ENCODE results near the gene GATA1. TPM values are rescaled to one million over a fixed set of nuclear protein-coding genes. Genes with fewer than 3 reads are reported as not detected.

GATA1 gene
- total RNA-seq: not detected in 2 replicates

DNA sequence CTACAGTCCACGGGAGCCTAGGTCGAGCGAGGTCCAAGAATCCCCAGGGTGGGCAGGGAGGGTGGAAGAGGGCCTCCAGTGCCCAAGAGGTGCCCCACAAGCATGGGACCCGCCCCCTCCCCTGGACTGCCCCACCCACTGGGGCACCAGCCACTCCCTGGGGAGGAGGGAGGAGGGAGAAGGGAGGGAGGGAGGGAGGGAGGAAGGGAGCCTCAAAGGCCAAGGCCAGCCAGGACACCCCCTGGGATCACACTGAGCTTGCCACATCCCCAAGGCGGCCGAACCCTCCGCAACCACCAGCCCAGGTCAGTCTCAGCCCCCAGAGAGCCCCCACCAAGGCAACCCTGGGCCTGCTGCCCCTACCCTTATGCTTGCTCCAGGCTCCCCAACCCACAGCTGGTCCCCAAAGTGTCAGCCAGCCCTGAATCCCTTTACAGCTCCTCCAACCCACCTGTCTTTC is at the start of gene GATA1:
TSS of gene GATA1 (plus strand) at position 250 of the 460 bp plus-strand sequence. CDS start 4,520 bp downstream, outside the sequence.

DNA sequence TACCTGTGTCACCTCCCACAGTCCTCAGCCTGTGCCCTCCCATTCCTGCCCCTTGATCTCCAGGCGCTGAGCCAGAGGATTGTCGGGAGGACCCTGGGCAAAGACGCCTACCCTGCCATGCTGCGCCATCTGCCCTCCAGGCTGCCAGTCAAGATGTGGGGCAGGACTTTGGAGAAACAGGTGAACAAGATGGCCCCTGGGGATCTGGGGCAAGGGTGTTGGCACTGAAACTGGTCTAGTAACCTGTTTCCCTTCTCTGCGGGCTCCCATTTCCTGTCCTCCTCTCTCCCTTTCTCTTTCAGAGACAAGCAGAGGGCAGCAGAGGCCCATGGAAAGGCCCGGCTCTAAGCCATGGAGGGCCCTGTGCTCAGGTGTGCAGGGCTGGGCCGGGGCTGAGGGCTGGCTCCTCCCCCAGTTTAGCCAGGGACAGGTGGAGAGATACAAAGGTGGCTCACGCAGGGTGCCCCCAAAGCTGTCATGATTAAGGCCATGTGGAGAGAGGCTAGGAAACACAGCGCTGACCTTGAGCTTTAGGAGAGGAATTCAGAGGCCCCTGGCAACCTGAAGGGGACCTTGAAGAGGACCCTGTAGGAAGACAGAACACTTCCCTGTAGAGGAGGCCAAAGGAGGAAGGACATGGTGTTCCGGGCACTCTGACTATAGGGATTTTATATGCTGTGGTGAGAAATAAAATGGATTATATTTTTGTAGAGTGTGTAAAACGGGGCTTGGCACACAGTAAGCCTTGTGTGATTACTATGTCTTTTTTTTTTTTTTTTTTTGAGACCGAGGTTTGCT is 24.5 kb upstream of the GATA1 start, which contains the start of gene GLOD5:
TSS of gene GLOD5 (plus strand) at position 74 of the 798 bp plus-strand sequence. CDS start at position 118, 44 bp downstream.

DNA sequence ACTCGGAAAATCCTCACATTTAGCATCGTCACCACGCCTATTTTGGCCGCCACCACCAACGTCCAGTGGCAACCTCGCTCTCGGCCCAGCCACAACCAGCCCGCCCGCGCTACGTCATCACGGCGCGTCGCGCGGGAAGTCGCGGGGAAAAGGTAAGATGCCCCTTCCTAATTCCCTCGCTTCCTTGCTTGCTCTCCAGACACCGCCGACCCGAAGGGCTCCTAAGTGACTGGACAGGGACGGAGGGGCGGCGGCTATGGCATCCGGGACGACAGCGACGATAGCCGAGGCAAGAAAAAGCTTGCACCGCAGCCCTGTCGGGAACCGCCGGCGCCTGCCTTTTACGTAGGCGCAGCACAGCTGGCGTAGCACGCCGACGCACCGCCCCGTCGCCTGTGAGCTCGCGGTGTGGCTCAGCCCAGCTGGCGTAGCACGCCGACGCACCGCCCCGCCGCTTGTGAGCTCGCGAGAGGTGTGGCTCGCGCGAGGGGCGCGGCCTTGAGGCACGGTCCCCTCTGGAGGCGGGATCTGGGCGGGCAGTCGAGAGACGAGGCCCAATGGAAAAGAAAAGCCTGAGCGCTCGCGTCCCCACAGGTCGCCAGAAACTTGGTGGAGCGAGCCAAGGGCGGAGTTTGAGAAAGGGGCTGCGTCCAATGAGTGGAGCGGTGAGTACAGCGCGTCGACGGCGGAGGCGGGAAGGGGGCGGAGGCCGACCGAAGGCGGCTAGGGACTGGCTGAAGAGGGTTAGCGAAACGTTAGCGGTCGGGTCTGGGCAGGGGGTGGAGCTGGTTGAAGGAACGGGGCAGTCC is 15.1 kb downstream of the GATA1 start, which contains the start of gene HDAC6:
TSS of gene HDAC6 (plus strand) at position 788 of the 809 bp plus-strand sequence. CDS start 626 bp downstream, outside the sequence.

DNA sequence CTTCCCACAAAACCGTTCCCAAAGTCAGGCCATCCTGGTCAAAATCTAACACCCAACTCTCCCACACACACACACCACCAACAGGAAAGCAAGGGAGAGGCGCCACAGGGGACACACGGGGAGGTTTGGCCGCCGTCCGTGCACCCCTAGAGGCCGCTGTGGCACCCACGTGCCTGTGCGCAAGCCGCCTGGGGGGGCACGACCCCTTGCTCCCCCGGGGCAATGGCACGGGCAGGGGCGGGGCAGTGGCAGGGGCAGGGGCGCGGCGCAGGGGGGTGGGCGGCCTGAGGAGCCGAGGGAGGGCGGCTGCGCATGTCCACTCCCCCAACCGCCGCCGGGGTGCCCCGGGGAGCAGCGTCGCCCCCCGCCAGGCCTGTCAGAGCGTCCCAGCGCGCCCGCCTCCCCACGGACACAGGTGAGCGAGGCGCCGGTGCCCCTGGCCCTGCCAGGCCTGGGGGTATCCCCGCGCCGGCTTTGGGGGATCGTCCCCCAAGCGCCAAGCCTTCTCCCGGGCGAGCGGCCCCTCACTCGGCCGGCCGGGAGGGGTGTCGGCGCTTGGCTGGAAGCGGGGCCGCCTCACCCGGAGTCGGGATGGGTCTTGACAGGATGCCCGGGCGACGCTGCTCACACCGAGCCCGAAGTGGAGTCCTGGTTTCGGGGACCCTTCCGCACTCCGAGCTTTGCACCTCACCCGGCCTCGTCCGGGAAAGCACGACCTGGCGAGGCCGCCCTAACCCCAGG is 39.9 kb downstream of the GATA1 start, which contains the start of gene ERAS:
TSS of gene ERAS (plus strand) at position 379 of the 741 bp plus-strand sequence. CDS start 2,611 bp downstream, outside the sequence.

DNA sequence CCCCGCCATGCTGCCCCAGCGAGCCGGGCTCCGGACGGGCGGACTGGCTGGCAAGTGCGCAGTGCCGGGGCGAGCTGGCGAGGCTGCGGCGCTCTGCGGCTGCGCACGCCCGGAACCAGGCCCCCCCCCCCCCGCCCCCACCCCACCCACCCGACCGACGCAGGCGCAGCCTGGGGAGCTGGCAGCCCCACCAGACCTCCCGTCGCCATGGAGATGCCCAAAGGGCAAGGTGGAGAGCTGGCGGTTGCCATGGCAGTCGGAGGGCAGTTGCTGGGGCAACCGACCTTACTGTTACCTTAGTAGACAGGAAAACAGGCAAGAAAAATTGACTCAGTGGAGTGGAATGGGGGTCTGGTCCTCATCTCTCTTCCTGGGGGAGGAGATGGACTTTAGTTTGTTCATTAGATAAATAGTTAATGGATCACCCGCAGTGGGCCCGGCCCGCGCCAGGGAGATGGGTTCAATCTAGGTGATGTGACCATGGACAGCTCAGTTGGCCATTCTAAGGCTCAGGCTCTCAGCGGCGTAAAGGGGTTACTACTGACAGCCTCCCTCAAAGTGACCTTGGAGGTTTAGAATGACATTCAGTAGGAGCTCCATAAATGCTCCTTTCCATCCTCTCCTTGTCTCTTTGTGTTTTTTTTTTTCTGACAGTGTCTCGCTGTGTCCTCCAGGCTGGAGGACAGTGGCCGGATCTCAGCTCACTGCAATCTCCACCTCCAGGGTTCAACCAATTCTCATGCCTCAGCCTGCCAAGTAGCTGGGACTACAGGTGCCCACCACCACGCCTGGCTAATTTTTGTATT is 49.3 kb downstream of the GATA1 start, which contains the start of gene PCSK1N:
TSS of gene PCSK1N (minus strand) at position 87 of the 806 bp plus-strand sequence. CDS start at position 9, 78 bp downstream.

Other genes starting within 250 kb of the GATA1 start
- 3.7 and 5.4 TPM in 2 replicates for gene TBC1D25, start 246.9 kb upstream of the GATA1 start, total RNA-seq
- gene RBM3, start 212.1 kb upstream of the GATA1 start, total RNA-seq: 76.8 and 295 TPM in 2 replicates
- 171 and 172 TPM in 2 replicates for gene WDR13, start 189.1 kb upstream of the GATA1 start, total RNA-seq
- 0.09 TPM in 1 of 2 replicates, not detected in the other for gene WAS, start 102.8 kb upstream of the GATA1 start, total RNA-seq
- 0.85 and 1.3 TPM in 2 replicates for gene SUV39H1, start 89.9 kb upstream of the GATA1 start, total RNA-seq
- not detected in 2 replicates for gene GLOD5, start 24.8 kb upstream of the GATA1 start, total RNA-seq
- 16.8 and 25.5 TPM in 2 replicates for gene HDAC6, start 15.5 kb downstream of the GATA1 start, total RNA-seq
- not detected in 2 replicates for gene ERAS, start 39.9 kb downstream of the GATA1 start, total RNA-seq
- gene PCSK1N, start 49.0 kb downstream of the GATA1 start, total RNA-seq: 0.09 TPM in 1 of 2 replicates, not detected in the other
- gene TIMM17B, start 111.2 kb downstream of the GATA1 start, total RNA-seq: 23.1 and 28.7 TPM in 2 replicates
- gene PQBP1, start 111.3 kb downstream of the GATA1 start, total RNA-seq: 70.8 and 73.0 TPM in 2 replicates
- 10.5 and 12.1 TPM in 2 replicates for gene SLC35A2, start 125.1 kb downstream of the GATA1 start, total RNA-seq
- gene PIM2, start 132.4 kb downstream of the GATA1 start, total RNA-seq: 1.3 and 2.7 TPM in 2 replicates
- gene OTUD5, start 171.0 kb downstream of the GATA1 start, total RNA-seq: 28.0 and 28.6 TPM in 2 replicates
- 0.28 and 1.0 TPM in 2 replicates for gene KCND1, start 185.3 kb downstream of the GATA1 start, total RNA-seq
- 22.6 and 22.8 TPM in 2 replicates for gene GRIPAP1, start 215.7 kb downstream of the GATA1 start, total RNA-seq

Data from smooth muscle cell of bladder (primary cell).